ENCODE measurements around the gene HHIPL1.

DNA sequence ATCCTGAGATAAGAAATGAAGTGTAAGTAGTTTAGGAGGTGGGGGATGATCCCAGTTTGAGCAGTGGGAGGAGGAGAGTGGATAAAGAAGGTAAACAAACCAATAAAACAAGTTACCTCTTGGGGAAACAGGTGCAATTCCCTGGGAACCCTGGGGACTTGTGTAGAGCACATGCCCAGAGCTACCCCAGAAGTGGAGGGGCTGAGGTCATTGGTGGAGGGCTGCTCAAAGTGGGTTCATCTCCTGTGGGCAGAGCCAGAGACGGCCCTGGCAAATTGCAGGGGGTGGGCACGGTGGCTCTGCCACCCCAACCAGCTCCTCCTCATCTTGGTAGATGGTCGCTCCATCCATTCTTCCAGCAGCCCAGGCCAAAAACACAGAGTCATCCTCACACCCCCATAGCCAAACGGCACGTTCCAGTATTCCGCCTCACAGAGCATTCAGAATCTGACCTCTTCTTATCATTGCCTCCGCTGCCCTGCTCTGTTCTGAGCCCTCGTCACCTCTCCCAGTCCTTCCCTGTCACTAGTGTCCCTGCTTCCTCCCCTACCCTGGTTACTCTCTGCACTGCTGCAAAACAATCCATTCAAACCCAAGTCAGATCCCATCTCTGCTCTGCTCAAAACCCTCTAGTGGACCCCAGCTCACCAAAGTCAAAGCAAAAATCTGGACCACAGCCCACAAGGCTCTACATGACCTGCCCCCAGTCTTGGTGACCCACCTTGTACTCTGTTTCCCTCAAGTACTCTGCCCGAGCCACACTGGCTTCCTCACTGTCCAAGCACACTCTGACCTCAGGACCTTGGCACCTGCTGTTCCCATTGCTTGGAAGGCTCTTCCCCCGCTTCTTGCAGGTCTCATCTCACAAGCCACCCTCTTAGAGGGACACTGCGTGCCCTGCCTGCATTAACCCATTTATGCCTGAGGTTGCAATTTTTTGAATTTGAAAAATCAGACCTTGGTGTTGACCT, 44.6 kb downstream of the HHIPL1 start:
- no peak for TF ChIP-seq RAD21 (IDR thresholded peaks at IDR 0.05 in 1 of 2, conservative IDR thresholded peaks at IDR 0.05 in 1 of 2; ENCODE audit: low read depth in 2 of 2, low read length in 2 of 2)
- no peak for TF ChIP-seq RFX5 (IDR thresholded peaks at IDR 0.05; ENCODE audit: borderline replicate concordance, low read depth, low read length)
- TF ChIP-seq, protein P1, sequence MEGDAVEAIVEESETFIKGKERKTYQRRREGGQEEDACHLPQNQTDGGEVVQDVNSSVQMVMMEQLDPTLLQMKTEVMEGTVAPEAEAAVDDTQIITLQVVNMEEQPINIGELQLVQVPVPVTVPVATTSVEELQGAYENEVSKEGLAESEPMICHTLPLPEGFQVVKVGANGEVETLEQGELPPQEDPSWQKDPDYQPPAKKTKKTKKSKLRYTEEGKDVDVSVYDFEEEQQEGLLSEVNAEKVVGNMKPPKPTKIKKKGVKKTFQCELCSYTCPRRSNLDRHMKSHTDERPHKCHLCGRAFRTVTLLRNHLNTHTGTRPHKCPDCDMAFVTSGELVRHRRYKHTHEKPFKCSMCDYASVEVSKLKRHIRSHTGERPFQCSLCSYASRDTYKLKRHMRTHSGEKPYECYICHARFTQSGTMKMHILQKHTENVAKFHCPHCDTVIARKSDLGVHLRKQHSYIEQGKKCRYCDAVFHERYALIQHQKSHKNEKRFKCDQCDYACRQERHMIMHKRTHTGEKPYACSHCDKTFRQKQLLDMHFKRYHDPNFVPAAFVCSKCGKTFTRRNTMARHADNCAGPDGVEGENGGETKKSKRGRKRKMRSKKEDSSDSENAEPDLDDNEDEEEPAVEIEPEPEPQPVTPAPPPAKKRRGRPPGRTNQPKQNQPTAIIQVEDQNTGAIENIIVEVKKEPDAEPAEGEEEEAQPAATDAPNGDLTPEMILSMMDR (IDR thresholded peaks at IDR 0.05; ENCODE audit: control extremely low read depth in 1 of 3, insufficient read depth in 1 of 3, low read depth in 1 of 3, low read length in 3 of 3), result no peak

Data from H1 (cell line).